Hepatocyte (in vitro differentiated cells): ENCODE measurements around the gene CNTNAP2. TPM values are rescaled to one million over a fixed set of nuclear protein-coding genes. Genes with fewer than 3 reads are reported as not detected.

Experiments used
- DNase-seq: peaks from one replicate; pipeline ENCODE4 v3.0.0-alpha.2; 2016; ENCODE audit warnings: low spot score
- H2AFZ ChIP-seq: fragments of 200-600 bp; sonication (generic); 2 replicates; pipeline ENCODE4 v1.6.0; 2016; ENCODE audit warnings: antibody characterized with exemption, mild to moderate bottlenecking
- H3K27ac ChIP-seq: fragments of 200-600 bp; sonication (generic); 2 replicates; pipeline ENCODE4 v1.5.1; 2016; ENCODE audit warnings: mild to moderate bottlenecking
- H3K27me3 ChIP-seq: fragments of 200-600 bp; sonication (generic); 2 replicates; pipeline ENCODE4 v1.6.1; 2016
- H3K36me3 ChIP-seq: fragments of 200-600 bp; sonication (generic); replicated peaks from 2 replicates; pipeline ENCODE4 v1.5.1; 2016; ENCODE audit warnings: low read depth; ENCODE audit not compliant: insufficient read depth
- H3K4me1 ChIP-seq: fragments of 200-600 bp; sonication (generic); 2 replicates; pipeline ENCODE4 v1.5.1; 2016; ENCODE audit warnings: mild to moderate bottlenecking, moderate library complexity; ENCODE audit not compliant: insufficient read depth
- H3K4me2 ChIP-seq: fragments of 200-600 bp; sonication (generic); 2 replicates; pipeline ENCODE4 v1.6.0; 2016
- H3K4me3 ChIP-seq: fragments of 200-600 bp; sonication (generic); 2 replicates; pipeline ENCODE4 v1.5.1; 2016; ENCODE audit warnings: mild to moderate bottlenecking
- H3K79me2 ChIP-seq: fragments of 200-600 bp; sonication (generic); 2 replicates; pipeline ENCODE4 v1.6.0; 2017; ENCODE audit warnings: mild to moderate bottlenecking
- H3K9me2 ChIP-seq: fragments of 200-600 bp; sonication (generic); replicated peaks from 2 replicates; pipeline ENCODE4 v1.6.0; 2017; ENCODE audit warnings: mild to moderate bottlenecking; ENCODE audit not compliant: insufficient read depth
- H3K9me3 ChIP-seq: fragments of 200-600 bp; sonication (generic); 2 replicates; pipeline ENCODE4 v1.5.1; 2016; ENCODE audit warnings: low read depth, mild to moderate bottlenecking
- H4K20me1 ChIP-seq: fragments of 200-600 bp; sonication (generic); 2 replicates; pipeline ENCODE4 v1.6.0; 2016; ENCODE audit warnings: mild to moderate bottlenecking; ENCODE audit not compliant: insufficient read depth, poor library complexity, severe bottlenecking
- CTCF ChIP-seq: fragments of 200-600 bp; sonication (generic); IDR thresholded peaks from 2 replicates; pipeline ENCODE4 v1.5.1; 2016; ENCODE audit warnings: antibody characterized with exemption, mild to moderate bottlenecking; ENCODE audit not compliant: poor library complexity
- EZH2 ChIP-seq: fragments of 200-600 bp; sonication (generic); IDR thresholded peaks from 2 replicates; pipeline ENCODE4 v1.6.1; 2016; ENCODE audit warnings: antibody characterized with exemption, mild to moderate bottlenecking, borderline replicate concordance
- EZH2phosphoT487 ChIP-seq: fragments of 200-600 bp; sonication (generic); IDR thresholded peaks from one replicate; pipeline ENCODE4 v1.6.1; 2018; ENCODE audit warnings: antibody characterized with exemption, mild to moderate bottlenecking, low read depth, moderate library complexity; ENCODE audit not compliant: unreplicated experiment, severe bottlenecking
- WGBS: methylation state at CpG from one replicate; pipeline ENCODE4 v1.1.6; 2016; ENCODE audit warnings: low lambda C conversion rate; ENCODE audit errors: missing lambda C conversion rate; 5-methylcytosine and 5-hydroxymethylcytosine counted together
- polyA plus RNA-seq: library from polyadenylated mRNA; unstranded; fragments of >200 nt; fragmentation: Nextera tagmentation; extraction: Ambion mirVana; gene quantifications from 2 replicates; pipeline ENCODE4 v1.2.1, GENCODE V29; 2016
- total RNA-seq: library from RNA; depleted of rRNA; stranded (reverse); fragments of >200 nt; gene quantifications from 2 replicates; pipeline ENCODE4 v1.2.3, GENCODE V29; 2014

The CNTNAP2 gene
- total and polyA plus RNA-seq, 2 experiments from 2014 or later = 7.5 to 14.7 TPM

GRCh38 chr7:148049068-148049467 is 1932.5 kb downstream of the CNTNAP2 start:
- no peaks in the 10 kb centered on the region for H3K79me2 ChIP-seq
- H3K4me2 ChIP-seq = no peak overlapping the region
- TF ChIP-seq EZH2 (no peak), EZH2phosphoT487 (no peak), CTCF (no peak)
- H3K4me1 ChIP-seq = no peaks in the 10 kb centered on the region
- WGBS = 87% methylated on average over 4 of the region's 4 CpGs
- H3K4me3 ChIP-seq = no peak overlapping the region
- no peaks in the 10 kb centered on the region for H3K9me2 ChIP-seq
- H2AFZ ChIP-seq = no peak overlapping the region
- no peak overlapping the region for H3K27ac ChIP-seq
- no peaks in the 10 kb centered on the region for H3K36me3 ChIP-seq
- no peaks in the 10 kb centered on the region for H3K27me3 ChIP-seq
- no peaks in the 10 kb centered on the region for H3K9me3 ChIP-seq
- DNase-seq = no peak
- H4K20me1 ChIP-seq = no peaks in the 10 kb centered on the region

GRCh38 chr7:148050492-148051158 is 1934.0 kb downstream of the CNTNAP2 start:
- Histone ChIP-seq H3K27ac (no peak overlapping the region), H2AFZ (no peak overlapping the region), H3K79me2 (no peaks in the 10 kb centered on the region), H3K4me1 (no peaks in the 10 kb centered on the region), H4K20me1 (no peaks in the 10 kb centered on the region), H3K4me3 (no peak overlapping the region), H3K27me3 (no peaks in the 10 kb centered on the region), H3K4me2 (no peak overlapping the region), H3K9me3 (no peaks in the 10 kb centered on the region), H3K9me2 (no peaks in the 10 kb centered on the region), H3K36me3 (no peaks in the 10 kb centered on the region)
- 72% methylated on average over 3 of the region's 3 CpGs for WGBS
- DNase-seq = no peak
- TF ChIP-seq EZH2phosphoT487 (no peak), EZH2 (no peak), CTCF (no peak)

GRCh38 chr7:148056406-148056805 is 1939.8 kb downstream of the CNTNAP2 start:
- Histone ChIP-seq H3K9me2 (no peaks in the 10 kb centered on the region), H3K79me2 (no peaks in the 10 kb centered on the region), H3K27ac (no peak overlapping the region), H3K36me3 (no peaks in the 10 kb centered on the region), H3K27me3 (no peaks in the 10 kb centered on the region), H4K20me1 (no peaks in the 10 kb centered on the region), H2AFZ (no peak overlapping the region), H3K9me3 (no peaks in the 10 kb centered on the region), H3K4me1 (no peaks in the 10 kb centered on the region), H3K4me3 (no peak overlapping the region), H3K4me2 (no peak overlapping the region)
- DNase-seq = no peak
- WGBS = 88% methylated on average over 3 of the region's 3 CpGs
- no peak for TF ChIP-seq EZH2phosphoT487
- no peak for TF ChIP-seq EZH2

- H3K4me2 ChIP-seq = no peak overlapping the region
These were observed 1941.5 kb downstream of the CNTNAP2 start for GRCh38 chr7:148058092-148058491.

More at GRCh38 chr7:148058092-148058491, 1941.5 kb downstream of the CNTNAP2 start:
- H3K4me3 ChIP-seq = no peak overlapping the region
- H3K36me3 ChIP-seq = no peaks in the 10 kb centered on the region
- no peak for DNase-seq
- H3K27me3 ChIP-seq = no peaks in the 10 kb centered on the region
- no peaks in the 10 kb centered on the region for H3K9me2 ChIP-seq
- no peaks in the 10 kb centered on the region for H3K9me3 ChIP-seq
- H2AFZ ChIP-seq = no peak overlapping the region
- H3K79me2 ChIP-seq = no peaks in the 10 kb centered on the region
- TF ChIP-seq EZH2 = no peak
- no peak for TF ChIP-seq EZH2phosphoT487
- no peak for TF ChIP-seq CTCF
- no peaks in the 10 kb centered on the region for H4K20me1 ChIP-seq
- no peaks in the 10 kb centered on the region for H3K4me1 ChIP-seq
- WGBS = 71% methylated on average over 4 of the region's 4 CpGs
- no peak overlapping the region for H3K27ac ChIP-seq
